Stomach smooth muscle (tissue), 2 donors: Measurements from ENCODE around the gene LOXL1.
"Not testable (repeated sequence)": the region's sequence is repeated elsewhere in the genome, so short reads cannot be mapped to it uniquely, and the experiment has no call there.

Experiments
- H3K27ac ChIP-seq: one replicate; pipeline ENCODE4 v1.7.0; 2013; ENCODE audit warnings: mild to moderate bottlenecking, low read length, inconsistent platforms
- H3K27me3 ChIP-seq, 2 donors: one replicate each; pipeline ENCODE4 v1.7.0; 2013; ENCODE audit warnings: low read length in 2 of 2; ENCODE audit not compliant: insufficient read depth in 2 of 2, control insufficient read depth in 1 of 2
- H3K36me3 ChIP-seq, 2 donors: one replicate each; pipeline ENCODE4 v1.7.0; 2013; ENCODE audit warnings: low read length in 2 of 2; ENCODE audit not compliant: control insufficient read depth in 2 of 2, insufficient read depth in 2 of 2
- H3K4me1 ChIP-seq: one replicate; pipeline ENCODE4 v1.7.0; 2013; ENCODE audit warnings: low read length; ENCODE audit not compliant: control insufficient read depth, insufficient read depth
- H3K4me3 ChIP-seq, 2 donors: one replicate each; pipeline ENCODE4 v1.7.0; 2013; ENCODE audit warnings: low read length in 2 of 2
- H3K9ac ChIP-seq, 2 donors: one replicate each; pipeline ENCODE4 v1.7.0; 2013; ENCODE audit warnings: low read length in 2 of 2, mild to moderate bottlenecking in 1 of 2
- H3K9me3 ChIP-seq, 2 donors: one replicate each; pipeline ENCODE4 v1.7.0; 2013; ENCODE audit warnings: low read length in 2 of 2; ENCODE audit not compliant: control insufficient read depth in 2 of 2
- donor health status: healthy.
- donor health status: Pancreatic carcinoma.

Gene LOXL1

DNA sequence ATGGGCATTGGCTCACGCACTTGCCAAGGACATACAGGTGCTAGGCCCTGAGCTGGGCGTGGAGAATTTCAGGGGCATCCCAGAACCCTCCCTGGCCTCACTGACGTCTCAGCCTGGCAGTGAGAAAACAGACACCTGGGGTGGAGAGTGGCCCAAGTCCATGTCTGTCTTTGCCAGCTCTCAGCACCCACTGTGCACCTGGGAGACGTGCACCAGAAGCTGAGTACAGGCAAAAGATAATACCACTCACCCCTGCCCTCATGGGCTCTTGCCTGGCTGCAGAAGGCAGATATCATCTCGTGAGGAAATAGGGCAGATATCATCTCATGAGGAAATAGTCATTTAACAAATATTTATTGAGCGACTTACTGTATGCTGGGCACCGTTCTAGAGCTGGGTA is 8.0 kb downstream of the LOXL1 start:
- Histone ChIP-seq H3K27ac (no peak overlapping the region), H3K27me3 (no peaks in the 10 kb centered on the region), H3K4me3 (no peak overlapping the region), H3K9me3 (no peaks in the 10 kb centered on the region), H3K4me1 (peaks cover 43% of the 10 kb centered on the region), H3K9ac (no peak overlapping the region), H3K36me3 (peaks cover 0 to 10% of the 10 kb centered on the region in 2 donors)

DNA sequence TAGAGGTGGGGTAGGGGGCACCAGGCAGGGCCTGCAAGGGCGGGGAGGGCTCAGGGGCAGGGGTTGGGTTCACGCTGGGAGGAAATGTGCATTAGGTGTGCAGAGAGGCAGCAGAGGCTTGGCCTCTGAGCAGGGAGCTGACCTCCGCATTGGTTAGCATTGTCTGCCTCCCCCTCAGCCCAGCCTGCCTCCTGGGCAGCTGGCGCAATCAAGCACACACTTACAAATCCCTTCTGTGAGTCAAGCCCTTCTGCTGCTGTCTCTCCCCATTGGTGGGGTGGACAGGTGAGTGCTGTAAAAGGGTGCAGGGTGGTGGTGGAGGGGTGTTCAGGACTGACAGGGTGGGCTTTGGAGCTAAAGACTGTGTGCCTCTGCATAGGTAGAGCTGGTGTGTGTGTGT is 9.3 kb downstream of the LOXL1 start:
- no peaks in the 10 kb centered on the region for H3K9me3 ChIP-seq
- H3K4me3 ChIP-seq: no peak overlapping the region
- no peaks in the 10 kb centered on the region for H3K27me3 ChIP-seq
- peaks cover 36% of the 10 kb centered on the region for H3K4me1 ChIP-seq
- H3K9ac ChIP-seq: no peak overlapping the region
- H3K36me3 ChIP-seq: peaks cover 0 to 12% of the 10 kb centered on the region in 2 donors
- H3K27ac ChIP-seq: no peak overlapping the region

DNA sequence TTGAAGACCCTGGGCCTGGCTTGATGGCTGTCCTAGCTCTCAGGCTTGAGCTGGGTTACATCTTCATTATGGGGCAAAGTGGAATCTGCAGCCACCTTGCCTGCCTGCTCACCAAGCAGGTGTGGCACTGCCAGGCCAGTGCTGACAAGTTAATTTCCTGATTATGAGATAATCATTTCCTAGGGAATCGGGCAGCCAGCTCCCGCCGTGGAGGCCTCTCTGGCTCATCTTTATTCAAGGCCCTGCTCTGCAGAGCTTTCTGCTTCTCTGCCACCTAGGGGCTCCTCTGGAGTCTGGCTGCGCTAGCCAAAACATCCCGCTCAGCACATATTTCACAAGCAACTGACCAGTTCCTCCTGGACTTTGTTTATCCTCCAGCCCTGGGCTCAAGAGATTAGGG is 9.9 kb downstream of the LOXL1 start:
- peaks cover 0 to 13% of the 10 kb centered on the region in 2 donors for H3K36me3 ChIP-seq
- H3K27me3 ChIP-seq: no peaks in the 10 kb centered on the region
- no peak overlapping the region for H3K9ac ChIP-seq
- H3K4me3 ChIP-seq: no peak overlapping the region
- peaks cover 36% of the 10 kb centered on the region for H3K4me1 ChIP-seq
- no peak overlapping the region for H3K27ac ChIP-seq
- H3K9me3 ChIP-seq: no peaks in the 10 kb centered on the region

- no peak overlapping the region for H3K4me3 ChIP-seq
- no peak overlapping the region for H3K27ac ChIP-seq
- H3K9me3 ChIP-seq: no peaks in the 10 kb centered on the region
- H3K36me3 ChIP-seq: peaks cover 0 to 10% of the 10 kb centered on the region in 2 donors
- no peaks in the 10 kb centered on the region for H3K27me3 ChIP-seq
- H3K4me1 ChIP-seq: peaks cover 31% of the 10 kb centered on the region
- peak overlapping the region in 1 of 2 donors; percentile 29 for H3K9ac ChIP-seq
Measured at GRCh38 chr15:73936588-73937290, 10.5 kb downstream of the LOXL1 start.

DNA sequence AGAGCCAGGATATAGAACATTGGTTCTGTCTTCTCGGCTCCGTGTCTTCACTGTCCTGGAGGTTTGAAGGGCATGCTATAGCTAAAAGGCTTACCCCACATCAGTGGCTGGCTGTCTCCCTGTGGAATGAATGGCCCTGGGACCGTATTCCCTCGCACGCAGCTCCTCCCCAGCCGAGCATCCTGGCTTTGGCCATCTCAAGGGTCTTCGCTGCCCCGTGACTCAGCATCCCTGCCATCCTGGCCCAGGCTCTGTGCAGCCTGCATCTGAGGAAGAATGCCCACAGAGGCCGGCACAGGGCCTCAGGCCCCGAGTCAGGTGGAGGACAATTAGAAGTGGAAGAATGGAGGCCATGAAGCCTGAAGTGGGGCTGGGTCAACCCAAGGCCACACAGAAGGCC is 11.0 kb downstream of the LOXL1 start:
- Histone ChIP-seq H3K4me3 (no peak overlapping the region), H3K27ac (no peak overlapping the region), H3K4me1 (peaks cover 32% of the 10 kb centered on the region), H3K9ac (no peak overlapping the region), H3K9me3 (no peaks in the 10 kb centered on the region), H3K36me3 (peaks cover 0 to 7% of the 10 kb centered on the region in 2 donors), H3K27me3 (no peaks in the 10 kb centered on the region)

DNA sequence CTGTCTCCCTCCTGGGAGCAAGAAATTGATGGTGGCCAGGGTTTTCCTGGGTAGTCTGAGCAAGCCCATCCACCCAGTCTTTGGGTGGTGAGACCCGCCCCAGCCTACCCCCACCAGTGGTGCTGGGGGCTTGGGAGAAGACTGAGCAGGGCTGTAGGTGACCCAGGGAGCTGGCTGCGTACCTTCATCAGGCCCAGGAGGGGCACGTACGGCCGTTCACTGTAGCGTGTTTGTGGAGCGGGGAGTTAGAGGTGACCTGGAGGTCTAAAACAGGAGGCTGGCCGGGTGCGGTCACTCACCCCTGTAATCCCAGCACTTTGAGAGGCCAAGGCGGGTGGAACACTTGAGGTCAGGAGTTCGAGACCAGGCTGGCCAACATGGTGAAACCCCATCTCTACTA is 11.5 kb downstream of the LOXL1 start:
- Histone ChIP-seq H3K4me1 (peaks cover 31% of the 10 kb centered on the region), H3K27me3 (no peaks in the 10 kb centered on the region), H3K9ac (no peak overlapping the region), H3K4me3 (no peak overlapping the region), H3K36me3 (peaks cover 0 to 5% of the 10 kb centered on the region in 2 donors), H3K27ac (no peak overlapping the region), H3K9me3 (no peaks in the 10 kb centered on the region)

DNA sequence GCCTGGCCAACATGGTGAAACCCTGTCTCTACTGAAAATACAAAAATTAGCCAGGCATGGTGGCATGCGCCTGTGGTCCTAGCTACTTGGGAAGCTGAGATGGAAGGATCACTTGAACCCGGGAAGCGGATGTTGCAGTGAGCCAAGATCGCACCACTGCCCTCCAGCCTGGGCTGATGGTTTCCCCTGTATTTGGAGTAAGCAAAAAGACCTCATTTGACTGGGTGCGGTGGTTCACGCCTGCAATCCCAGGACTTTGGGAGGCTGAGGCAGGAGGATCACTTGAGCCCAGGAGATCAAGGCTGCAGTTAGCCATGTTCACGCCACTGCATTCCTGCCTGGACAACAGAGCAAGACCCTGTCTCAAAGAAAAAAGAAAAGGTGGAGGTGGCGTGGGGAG is 12.3 kb downstream of the LOXL1 start:
- H3K27ac ChIP-seq, H3K9me3 ChIP-seq, H3K27me3 ChIP-seq, H3K4me3 ChIP-seq, H3K36me3 ChIP-seq, H3K9ac ChIP-seq: not testable (repeated sequence)
- peaks cover 31% of the 10 kb centered on the region for H3K4me1 ChIP-seq

DNA sequence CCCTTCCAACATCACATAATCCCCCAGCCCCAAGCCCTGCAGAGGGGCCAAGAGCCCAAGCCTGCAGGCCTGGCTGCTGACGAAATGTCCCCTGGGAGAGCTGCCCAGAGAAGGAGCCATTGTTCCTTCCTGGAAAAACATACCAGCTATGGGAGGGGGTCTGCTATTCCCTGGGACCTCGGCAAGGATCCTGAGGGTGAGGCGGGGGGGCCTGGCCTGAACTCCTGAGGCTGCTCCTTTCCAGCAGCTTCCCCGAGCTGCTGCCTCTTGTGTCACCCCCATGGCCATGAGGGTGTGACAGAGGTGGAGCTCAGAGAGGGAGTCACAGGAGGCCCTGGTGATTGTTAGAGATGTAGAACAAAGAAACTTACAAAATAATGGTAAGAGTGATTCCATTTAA is 12.9 kb downstream of the LOXL1 start:
- no peaks in the 10 kb centered on the region for H3K27me3 ChIP-seq
- H3K9me3 ChIP-seq: no peaks in the 10 kb centered on the region
- H3K9ac ChIP-seq: no peak overlapping the region
- H3K27ac ChIP-seq: no peak overlapping the region
- peaks cover 31% of the 10 kb centered on the region for H3K4me1 ChIP-seq
- peaks cover 0 to 7% of the 10 kb centered on the region in 2 donors for H3K36me3 ChIP-seq
- no peak overlapping the region for H3K4me3 ChIP-seq

DNA sequence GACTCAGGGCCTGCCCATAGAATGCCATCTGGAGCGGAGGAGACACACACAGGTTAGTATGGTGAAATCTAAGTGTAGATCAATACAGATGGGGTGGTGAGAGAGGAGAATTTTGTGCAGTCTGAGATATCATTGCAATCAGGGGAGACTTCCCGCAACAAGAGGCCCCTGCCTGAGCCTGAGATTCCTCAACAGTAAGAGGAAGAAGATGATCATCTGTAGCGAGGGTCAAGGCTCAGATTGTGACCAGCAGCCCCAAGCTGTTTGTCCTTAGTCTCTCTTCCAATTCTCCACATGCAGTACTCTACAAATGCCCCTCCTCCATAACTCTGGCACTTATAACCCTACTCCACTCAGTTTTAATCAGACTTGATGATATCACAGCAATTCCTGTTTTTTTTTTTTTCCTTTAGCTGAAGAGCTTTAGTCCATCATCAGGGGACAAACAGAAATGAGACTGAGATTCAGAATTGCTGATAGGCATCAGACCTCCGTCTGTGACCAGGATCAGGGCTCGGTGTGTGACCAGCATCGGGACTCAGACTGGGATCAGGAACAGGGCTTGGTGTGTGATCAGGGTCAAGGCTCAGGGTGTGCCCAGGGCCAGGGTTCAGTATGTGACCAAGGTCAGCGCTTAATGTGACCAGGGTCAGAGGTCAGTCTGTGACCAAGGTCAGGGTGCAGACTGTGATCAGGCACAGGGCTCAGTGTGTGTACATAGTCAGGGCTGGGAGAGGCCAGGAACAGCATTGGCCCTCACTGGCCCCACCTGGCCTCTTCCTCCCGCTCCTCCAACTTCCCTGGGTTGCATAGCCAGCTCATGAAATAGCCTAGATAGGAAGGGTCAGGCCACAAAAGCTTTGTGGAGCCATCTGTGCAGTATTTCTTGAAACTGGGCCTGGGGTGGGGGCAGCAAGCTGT is 14.1 kb downstream of the LOXL1 start:
- Histone ChIP-seq H3K9ac (peak overlapping the region in 1 of 2 donors; percentile 42), H3K27me3 (no peaks in the 10 kb centered on the region), H3K27ac (no peak overlapping the region), H3K4me1 (peaks cover 43% of the 10 kb centered on the region), H3K9me3 (no peaks in the 10 kb centered on the region), H3K36me3 (peaks cover 0 to 13% of the 10 kb centered on the region in 2 donors), H3K4me3 (no peak overlapping the region)

DNA sequence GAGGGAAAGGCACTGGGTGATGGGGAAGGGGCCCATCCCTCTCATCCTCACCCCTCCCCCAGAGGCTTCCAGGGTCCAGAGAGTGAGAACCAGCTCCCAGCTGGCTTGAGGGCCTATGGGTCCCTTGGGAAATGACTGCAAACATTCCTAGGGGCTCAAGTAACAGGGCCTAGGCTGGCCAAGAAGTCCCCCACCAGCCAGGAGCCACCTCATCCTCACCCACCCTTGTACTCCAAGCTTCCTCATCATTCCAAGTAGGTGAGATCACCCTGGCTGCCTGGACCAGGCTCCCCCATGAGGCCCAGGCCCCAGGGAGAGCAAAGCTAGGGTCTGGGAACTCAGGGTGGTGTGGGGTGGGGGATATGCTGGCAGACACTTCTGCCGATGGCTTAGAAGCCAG is 14.8 kb downstream of the LOXL1 start:
- H3K4me3 ChIP-seq: no peak overlapping the region
- H3K27ac ChIP-seq: peak overlapping the region; percentile 18
- H3K4me1 ChIP-seq: peaks cover 37% of the 10 kb centered on the region
- H3K36me3 ChIP-seq: peaks cover 0 to 13% of the 10 kb centered on the region in 2 donors
- H3K9me3 ChIP-seq: no peaks in the 10 kb centered on the region
- H3K27me3 ChIP-seq: no peaks in the 10 kb centered on the region
- H3K9ac ChIP-seq: peak overlapping the region in 1 of 2 donors; percentile 21

DNA sequence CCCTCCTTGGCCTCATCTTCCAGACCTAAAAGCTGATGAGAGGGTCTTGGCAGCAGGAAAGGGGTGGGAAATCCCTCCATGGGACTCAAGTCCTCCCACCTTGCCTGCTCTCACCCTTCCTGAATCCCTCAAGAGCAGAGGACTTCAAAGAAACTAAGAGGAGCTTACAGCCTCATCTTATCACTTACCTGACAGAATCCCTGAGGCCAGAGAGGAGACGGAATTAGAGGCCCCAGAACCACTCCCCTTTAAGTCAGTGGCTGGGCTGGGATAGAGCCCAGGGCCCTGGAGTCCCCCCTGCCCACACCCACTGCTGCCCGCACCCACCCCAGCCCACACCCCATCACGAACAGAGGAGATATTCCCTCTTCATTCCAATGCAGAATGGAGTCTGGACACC is 15.2 kb downstream of the LOXL1 start:
- Histone ChIP-seq H3K36me3 (peaks cover 0 to 13% of the 10 kb centered on the region in 2 donors), H3K9me3 (no peaks in the 10 kb centered on the region), H3K4me3 (no peak overlapping the region), H3K27me3 (no peaks in the 10 kb centered on the region), H3K9ac (no peak overlapping the region), H3K4me1 (peaks cover 33% of the 10 kb centered on the region), H3K27ac (peak overlapping the region; percentile 18)
